IgD-negative memory B cell (primary cell): ENCODE measurements around the gene ZMYND11. TPM values are rescaled to one million over a fixed set of nuclear protein-coding genes. Genes with fewer than 3 reads are reported as not detected.
"Not testable (repeated sequence)": the region's sequence is repeated elsewhere in the genome, so short reads cannot be mapped to it uniquely, and the experiment has no call there.

Experiments used
- H3K27ac Mint-ChIP-seq, 3 donors: one replicate each; pipeline ENCODE4 v1.8.0; 2020 to 2022; ENCODE audit warnings: mild to moderate bottlenecking in 3 of 3, mixed read lengths in 3 of 3, moderate library complexity in 1 of 3
- H3K27me3 Mint-ChIP-seq: one replicate; pipeline ENCODE4 v1.8.0; 2021; ENCODE audit warnings: mixed read lengths
- H3K36me3 Mint-ChIP-seq: one replicate; pipeline ENCODE4 v1.8.0; 2020; ENCODE audit warnings: mild to moderate bottlenecking, mixed read lengths
- H3K4me1 Mint-ChIP-seq, 3 donors: one replicate each; pipeline ENCODE4 v1.8.0; 2020 to 2022; ENCODE audit warnings: mixed read lengths in 3 of 3, mild to moderate bottlenecking in 1 of 3
- H3K4me3 Mint-ChIP-seq, 4 donors: one replicate each; pipeline ENCODE4 v1.8.0; 2020 to 2022; ENCODE audit warnings: mild to moderate bottlenecking in 4 of 4, mixed read lengths in 4 of 4, moderate library complexity in 3 of 4
- H3K9me3 Mint-ChIP-seq, 3 donors: one replicate each; pipeline ENCODE4 v1.8.0; 2020 to 2021; ENCODE audit warnings: mixed read lengths in 3 of 3, mild to moderate bottlenecking in 1 of 3
- polyA plus RNA-seq: library from polyadenylated mRNA; unstranded; fragments of 300-500 nt; fragmentation: Illumina TruSeq; gene quantifications from one replicate; pipeline ENCODE4 v1.2.3, GENCODE V29; 2021

ZMYND11 gene
- polyA plus RNA-seq, 1 donor from 2014 or later, result 26.6 TPM

DNA sequence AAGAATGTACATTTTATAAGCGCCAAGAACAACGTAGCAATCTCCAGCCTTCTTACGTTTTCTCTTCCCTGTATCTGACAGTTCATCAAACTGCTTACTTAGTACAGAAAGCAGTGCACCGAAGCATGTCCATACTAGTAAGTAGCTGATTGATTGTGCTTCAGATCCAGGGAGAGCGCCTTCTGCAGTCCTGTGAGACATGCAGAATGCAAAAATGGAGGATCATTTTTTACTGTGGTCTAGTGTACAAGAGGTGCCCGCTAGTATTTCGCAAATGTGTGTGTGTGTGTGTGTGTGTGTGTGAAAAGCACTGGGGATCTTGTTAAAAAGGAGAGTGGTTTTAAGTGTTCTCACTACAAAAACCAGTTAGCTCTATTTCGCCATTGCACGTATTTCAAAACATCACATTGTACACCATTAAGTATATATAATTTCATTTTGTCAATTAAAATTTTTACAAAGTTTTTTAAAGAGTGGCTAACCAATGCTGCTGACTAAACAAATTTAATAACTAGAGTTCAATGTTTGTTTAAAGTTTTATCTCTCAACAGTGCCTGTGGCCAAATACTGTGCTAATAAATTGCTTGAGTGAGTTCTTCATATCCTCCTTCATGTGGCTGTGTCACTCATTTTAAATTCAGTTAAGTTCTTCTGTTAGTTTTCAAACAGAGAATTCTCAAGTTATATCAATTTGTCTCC, 99.6 kb downstream of the ZMYND11 start:
- Mint-ChIP-seq H3K4me3 (no peak overlapping the region), H3K27ac (no peak overlapping the region), H3K9me3 (no peaks in the 10 kb centered on the region), H3K27me3 (no peaks in the 10 kb centered on the region), H3K4me1 (peaks cover 0 to 2% (median 1%) of the 10 kb centered on the region in 3 donors), H3K36me3 (peaks cover 2% of the 10 kb centered on the region)

DNA sequence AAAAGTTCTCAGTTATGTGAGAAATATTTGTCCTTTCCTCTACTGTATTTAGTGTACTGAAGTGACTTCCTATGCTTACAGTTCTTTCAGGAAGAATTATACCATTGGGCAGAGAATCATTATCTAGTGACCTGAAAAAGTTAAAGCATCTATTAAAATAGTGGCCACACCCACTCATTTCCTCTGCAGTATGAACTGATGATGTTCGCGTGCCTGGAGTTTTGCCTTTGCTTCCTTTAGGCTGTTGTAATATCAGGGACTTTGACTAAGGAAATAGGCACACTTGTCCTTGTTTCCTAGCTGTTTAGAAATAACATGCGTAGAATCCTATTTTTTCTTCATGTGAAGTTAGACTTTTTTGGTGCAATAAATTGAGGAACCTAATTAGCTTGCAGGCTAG, 100.7 kb downstream of the ZMYND11 start:
- Mint-ChIP-seq H3K4me1 (peaks cover 0 to 2% (median 1%) of the 10 kb centered on the region in 3 donors), H3K4me3 (no peak overlapping the region), H3K27me3 (no peaks in the 10 kb centered on the region), H3K9me3 (no peaks in the 10 kb centered on the region), H3K36me3 (peaks cover 2% of the 10 kb centered on the region), H3K27ac (no peak overlapping the region)

DNA sequence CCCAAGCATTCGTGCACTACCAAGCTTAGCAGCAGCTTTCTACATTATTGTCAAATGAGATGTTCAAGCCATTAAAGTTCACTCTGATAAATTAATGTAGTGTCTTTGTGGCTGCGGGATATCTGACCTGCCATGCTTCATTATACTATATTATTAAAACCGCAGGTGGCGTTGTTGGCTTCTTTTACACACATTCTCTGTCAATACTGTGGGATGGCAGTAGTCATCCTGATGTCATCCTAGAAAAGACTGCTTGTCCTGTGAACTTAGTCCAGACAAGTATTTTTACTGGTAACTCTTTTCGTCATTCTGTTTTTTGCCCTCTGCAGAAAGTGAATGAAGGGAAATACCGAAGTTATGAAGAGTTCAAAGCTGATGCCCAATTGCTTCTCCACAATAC, 103.9 kb downstream of the ZMYND11 start:
- no peaks in the 10 kb centered on the region for H3K27me3 Mint-ChIP-seq
- peaks cover 5% of the 10 kb centered on the region for H3K36me3 Mint-ChIP-seq
- H3K4me1 Mint-ChIP-seq, result peaks cover 0 to 2% (median 0%) of the 10 kb centered on the region in 3 donors
- no peak overlapping the region for H3K27ac Mint-ChIP-seq
- no peaks in the 10 kb centered on the region for H3K9me3 Mint-ChIP-seq
- H3K4me3 Mint-ChIP-seq, result no peak overlapping the region

DNA sequence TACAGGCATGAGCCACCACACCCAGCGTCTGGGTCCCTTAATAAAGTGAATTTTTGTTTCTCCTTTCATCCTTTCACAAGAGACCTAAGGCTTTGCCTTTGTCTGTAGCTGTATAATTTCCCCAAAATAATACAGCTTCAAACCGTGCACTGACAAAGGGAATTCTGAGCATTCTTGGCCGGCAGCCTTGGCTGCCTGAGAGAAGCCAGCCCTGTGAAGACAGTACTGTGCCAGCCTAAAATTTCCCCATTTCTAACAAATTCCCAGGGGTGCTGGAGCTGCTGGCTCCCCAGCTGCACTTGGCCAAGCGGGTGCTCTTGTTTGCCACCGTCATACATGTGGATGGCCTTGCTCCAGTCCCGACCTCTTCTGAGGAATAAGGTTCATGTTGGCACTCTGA, 106.2 kb downstream of the ZMYND11 start:
- H3K9me3 Mint-ChIP-seq, result no peaks in the 10 kb centered on the region
- peaks cover 5% of the 10 kb centered on the region for H3K36me3 Mint-ChIP-seq
- no peaks in the 10 kb centered on the region for H3K4me1 Mint-ChIP-seq
- H3K4me3 Mint-ChIP-seq, result no peak overlapping the region
- H3K27ac Mint-ChIP-seq, result peak overlapping the region in 1 of 3 donors; percentile 73
- no peaks in the 10 kb centered on the region for H3K27me3 Mint-ChIP-seq

DNA sequence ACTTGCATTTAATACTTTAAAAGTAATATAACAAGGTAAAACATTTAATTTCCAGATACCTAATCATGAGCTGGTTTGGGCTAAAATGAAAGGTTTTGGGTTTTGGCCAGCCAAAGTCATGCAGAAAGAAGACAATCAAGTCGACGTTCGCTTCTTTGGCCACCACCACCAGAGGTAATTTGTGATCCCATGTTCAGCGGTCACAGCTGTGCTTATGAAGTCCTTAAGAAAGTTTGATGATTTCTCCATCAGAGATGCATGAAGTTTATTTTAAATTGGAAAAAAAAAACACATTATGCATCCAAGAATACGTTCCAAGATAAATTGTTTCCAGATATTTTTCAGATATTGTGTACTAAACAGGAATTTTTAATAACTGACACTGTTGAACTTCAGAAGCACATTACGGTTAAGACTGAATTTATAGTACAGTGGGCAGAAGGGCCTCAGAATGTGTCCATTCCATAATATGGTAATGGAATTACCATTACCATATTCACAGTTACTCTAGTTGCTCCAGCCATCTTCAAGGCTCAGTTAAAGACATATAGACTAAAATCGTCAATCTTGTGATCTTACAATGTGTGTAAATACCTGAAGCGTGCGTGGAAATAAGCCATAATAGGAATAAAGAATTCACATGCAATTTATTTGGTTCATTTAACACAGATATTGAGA, 106.8 kb downstream of the ZMYND11 start:
- Mint-ChIP-seq H3K36me3 (peaks cover 10% of the 10 kb centered on the region), H3K4me3 (no peak overlapping the region), H3K27me3 (no peaks in the 10 kb centered on the region), H3K27ac (no peak overlapping the region), H3K9me3 (no peaks in the 10 kb centered on the region), H3K4me1 (no peaks in the 10 kb centered on the region)

DNA sequence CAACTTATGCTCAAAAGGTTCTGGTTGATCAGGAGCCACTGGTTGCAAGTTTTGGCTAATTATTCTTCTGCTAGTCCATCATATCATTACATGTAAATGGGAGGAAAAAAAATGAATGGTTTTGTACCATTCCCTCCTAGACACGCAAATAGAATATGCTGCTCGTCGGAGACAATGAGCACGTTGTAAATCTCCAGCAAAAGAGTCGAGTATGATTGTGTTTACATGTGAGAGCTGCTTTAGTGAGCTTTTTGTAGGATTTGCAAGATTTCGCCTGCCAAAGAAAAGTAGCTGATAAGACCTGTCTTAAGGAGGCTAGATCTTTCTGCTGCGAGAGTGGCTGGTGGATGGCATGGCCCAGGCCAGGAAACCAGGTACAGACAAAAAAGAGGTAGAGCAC, 109.0 kb downstream of the ZMYND11 start:
- H3K9me3 Mint-ChIP-seq, result no peaks in the 10 kb centered on the region
- peaks cover 0 to 2% (median 0%) of the 10 kb centered on the region in 3 donors for H3K4me1 Mint-ChIP-seq
- no peak overlapping the region for H3K4me3 Mint-ChIP-seq
- no peak overlapping the region for H3K27ac Mint-ChIP-seq
- H3K27me3 Mint-ChIP-seq, result no peaks in the 10 kb centered on the region
- peaks cover 11% of the 10 kb centered on the region for H3K36me3 Mint-ChIP-seq

DNA sequence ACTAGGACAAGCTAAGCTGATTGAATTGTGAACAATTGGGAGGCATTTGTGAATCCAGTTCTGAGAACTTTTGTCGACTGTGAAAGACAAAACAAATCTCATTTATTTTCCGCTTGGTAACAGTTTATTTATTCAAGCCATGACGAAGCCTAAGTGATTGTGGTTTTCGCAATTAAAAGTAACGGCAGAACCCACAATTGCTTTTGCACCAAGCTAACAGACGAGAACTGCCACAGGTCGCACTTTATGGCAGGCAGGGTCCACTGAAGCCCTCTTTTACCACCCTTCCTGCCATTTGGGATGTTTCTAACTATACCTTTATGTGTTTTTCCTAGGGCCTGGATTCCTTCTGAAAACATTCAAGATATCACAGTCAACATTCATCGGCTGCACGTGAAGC, 111.2 kb downstream of the ZMYND11 start:
- peaks cover 0 to 2% (median 0%) of the 10 kb centered on the region in 3 donors for H3K4me1 Mint-ChIP-seq

DNA sequence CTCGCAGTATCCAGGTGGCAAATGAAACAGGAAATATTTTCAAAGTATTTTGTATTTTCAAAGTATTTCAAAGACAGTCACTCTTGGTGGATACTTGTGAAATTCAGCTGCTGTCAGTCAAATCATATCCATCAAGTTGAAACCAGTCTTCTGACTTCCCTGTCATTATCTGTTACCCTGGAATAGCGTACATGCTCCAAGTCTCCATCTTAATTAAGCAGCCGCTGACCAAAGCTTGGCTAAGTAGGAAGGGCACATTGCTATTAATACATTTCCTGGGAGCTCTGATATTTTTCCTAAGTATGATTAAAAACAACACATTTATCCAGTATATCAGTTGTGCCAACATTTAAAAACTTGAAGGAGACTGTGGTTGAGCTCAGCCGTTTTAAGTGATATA, 112.2 kb downstream of the ZMYND11 start:
- Mint-ChIP-seq H3K4me3 (no peak overlapping the region), H3K4me1 (peaks cover 0 to 2% (median 0%) of the 10 kb centered on the region in 3 donors), H3K9me3 (no peaks in the 10 kb centered on the region), H3K36me3 (peaks cover 17% of the 10 kb centered on the region), H3K27ac (no peak overlapping the region), H3K27me3 (no peaks in the 10 kb centered on the region)

More for the DNA sequence above, 111.2 kb downstream of the ZMYND11 start:
- Mint-ChIP-seq H3K9me3 (no peaks in the 10 kb centered on the region), H3K36me3 (peaks cover 17% of the 10 kb centered on the region), H3K27ac (no peak overlapping the region), H3K4me3 (no peak overlapping the region), H3K27me3 (no peaks in the 10 kb centered on the region)

DNA sequence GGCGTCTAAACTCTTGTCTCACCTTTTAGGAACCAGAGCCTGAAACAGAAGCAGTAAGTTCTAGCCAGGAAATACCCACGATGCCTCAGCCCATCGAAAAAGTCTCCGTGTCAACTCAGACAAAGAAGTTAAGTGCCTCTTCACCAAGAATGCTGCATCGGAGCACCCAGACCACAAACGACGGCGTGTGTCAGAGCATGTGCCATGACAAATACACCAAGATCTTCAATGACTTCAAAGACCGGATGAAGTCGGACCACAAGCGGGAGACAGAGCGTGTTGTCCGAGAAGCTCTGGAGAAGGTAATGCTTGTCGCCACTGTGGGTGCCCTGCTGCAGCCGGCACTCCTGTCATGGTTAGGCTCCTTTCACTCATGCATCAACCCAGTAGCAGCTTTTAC, 113.1 kb downstream of the ZMYND11 start:
- no peaks in the 10 kb centered on the region for H3K9me3 Mint-ChIP-seq
- no peaks in the 10 kb centered on the region for H3K27me3 Mint-ChIP-seq
- no peak overlapping the region for H3K4me3 Mint-ChIP-seq
- H3K27ac Mint-ChIP-seq, result peak overlapping the region in 1 of 3 donors; percentile 5
- H3K36me3 Mint-ChIP-seq, result peaks cover 17% of the 10 kb centered on the region
- peaks cover 0 to 2% (median 0%) of the 10 kb centered on the region in 3 donors for H3K4me1 Mint-ChIP-seq

DNA sequence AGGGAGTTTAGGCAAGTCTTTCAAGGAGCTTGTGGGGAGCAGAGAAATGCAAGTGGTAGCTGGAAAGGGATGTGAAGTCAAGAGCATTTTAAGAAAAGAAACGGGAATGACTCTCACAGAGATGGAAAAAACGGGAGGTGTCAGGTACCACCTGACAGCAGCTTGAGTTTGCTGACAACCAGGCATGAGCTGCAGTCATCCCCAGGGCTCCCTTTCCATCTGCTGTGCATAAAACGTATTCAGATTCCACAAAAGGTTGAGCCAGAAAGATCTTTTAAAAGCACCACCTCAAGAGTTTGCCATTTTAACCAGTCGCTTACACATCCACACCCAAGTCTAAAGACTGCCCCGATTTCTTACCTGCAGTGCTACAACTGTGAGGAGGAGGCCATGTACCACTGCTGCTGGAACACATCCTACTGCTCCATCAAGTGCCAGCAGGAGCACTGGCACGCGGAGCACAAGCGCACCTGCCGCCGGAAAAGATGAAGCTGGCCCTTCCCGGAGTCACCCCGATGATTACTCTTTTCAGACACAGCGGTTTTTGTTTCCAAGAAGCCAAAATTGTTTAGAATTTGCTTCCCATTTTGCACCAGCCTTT, 116.8 kb downstream of the ZMYND11 start:
- Mint-ChIP-seq H3K9me3 (no peaks in the 10 kb centered on the region), H3K4me1 (peaks cover 0 to 2% (median 0%) of the 10 kb centered on the region in 3 donors)

DNA sequence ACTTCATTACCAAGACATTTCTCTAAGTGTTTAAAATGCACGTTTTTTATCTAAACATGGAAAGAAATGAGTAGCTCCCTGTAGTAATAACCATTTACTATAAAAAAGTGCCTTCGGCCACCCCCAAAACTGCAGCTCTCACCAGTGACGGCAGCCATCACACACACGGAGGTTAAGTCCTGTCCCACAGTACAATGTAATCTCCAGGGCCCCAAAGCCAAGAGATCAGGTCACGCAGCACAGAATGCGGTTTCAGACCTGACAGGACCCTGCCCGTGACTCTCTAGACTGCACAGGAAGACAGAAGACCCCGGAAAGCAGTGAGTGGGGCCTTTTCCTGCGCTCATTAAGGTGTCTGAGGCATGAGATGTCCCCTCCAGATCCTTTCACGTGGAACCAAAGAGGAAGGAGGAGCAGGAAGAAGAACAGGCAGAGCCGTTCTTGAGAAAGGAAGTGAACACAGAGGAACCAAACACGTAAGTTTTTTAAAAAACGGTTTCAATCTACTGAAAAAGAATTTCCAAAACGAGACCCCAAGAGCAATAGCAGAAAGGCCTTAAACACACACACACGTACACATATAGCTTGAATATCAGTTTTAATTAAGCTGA, 125.7 kb downstream of the ZMYND11 start:
- H3K27ac Mint-ChIP-seq, result peak overlapping the region; percentile 13 to 93 (median 69)
- H3K4me3 Mint-ChIP-seq, result peak overlapping the region; percentile 48 to 92 (median 71)
- H3K36me3 Mint-ChIP-seq, result peaks cover 1% of the 10 kb centered on the region
- H3K9me3 Mint-ChIP-seq, result peaks cover 0 to 2% (median 0%) of the 10 kb centered on the region in 3 donors
- peaks cover 2% of the 10 kb centered on the region for H3K27me3 Mint-ChIP-seq
- H3K4me1 Mint-ChIP-seq, result peaks cover 8 to 12% (median 11%) of the 10 kb centered on the region in 3 donors

More for the DNA sequence above, 116.8 kb downstream of the ZMYND11 start:
- H3K27ac Mint-ChIP-seq, result no peak overlapping the region
- H3K4me3 Mint-ChIP-seq, result no peak overlapping the region
- H3K36me3 Mint-ChIP-seq, result peaks cover 12% of the 10 kb centered on the region
- H3K27me3 Mint-ChIP-seq, result no peaks in the 10 kb centered on the region

DNA sequence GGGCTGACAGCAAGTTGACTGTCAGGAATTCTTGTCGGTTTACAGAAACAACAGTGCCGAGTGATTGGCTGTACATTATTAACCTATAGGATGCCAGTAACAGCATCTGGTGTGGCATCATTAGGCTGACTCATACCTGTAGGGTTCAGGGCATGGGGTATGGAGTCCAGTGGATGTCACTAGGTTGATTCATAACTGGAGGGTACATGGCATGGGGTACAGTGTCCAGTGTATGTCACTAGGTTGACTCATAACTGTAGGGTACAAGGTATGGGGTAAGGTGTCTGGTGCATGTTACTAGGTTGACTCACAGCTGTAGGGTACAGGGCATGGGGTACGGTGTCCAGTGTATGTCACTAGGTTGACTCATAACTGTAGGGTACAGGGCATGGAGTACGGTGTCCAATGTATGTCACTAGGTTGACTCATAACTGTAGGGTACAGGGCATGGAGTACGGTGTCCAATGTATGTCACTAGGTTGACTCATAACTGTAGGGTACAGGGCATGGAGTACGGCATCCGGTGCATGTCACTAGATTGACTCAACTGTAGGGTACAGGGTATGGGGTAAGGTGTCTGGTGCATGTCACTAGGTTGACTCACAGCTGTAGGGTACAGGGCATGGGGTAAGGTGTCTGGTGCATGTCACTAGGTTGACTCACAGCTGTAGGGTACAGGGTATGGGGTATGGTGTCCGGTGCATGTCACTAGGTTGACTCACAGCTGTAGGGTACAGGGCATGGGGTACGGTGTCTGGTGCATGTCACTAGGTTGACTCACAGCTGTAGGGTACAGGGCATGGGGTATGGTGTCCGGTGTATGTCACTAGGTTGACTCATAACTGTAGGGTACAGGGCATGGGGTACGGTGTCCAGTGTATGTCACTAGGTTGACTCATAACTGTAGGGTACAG, 129.2 kb downstream of the ZMYND11 start:
- Mint-ChIP-seq H3K4me3 (peak overlapping the region in 1 of 4 donors; percentile 33), H3K4me1 (peaks cover 10 to 14% (median 11%) of the 10 kb centered on the region in 3 donors)
- H3K27me3 Mint-ChIP-seq, H3K27ac Mint-ChIP-seq, H3K36me3 Mint-ChIP-seq, H3K9me3 Mint-ChIP-seq: not testable (repeated sequence)

DNA sequence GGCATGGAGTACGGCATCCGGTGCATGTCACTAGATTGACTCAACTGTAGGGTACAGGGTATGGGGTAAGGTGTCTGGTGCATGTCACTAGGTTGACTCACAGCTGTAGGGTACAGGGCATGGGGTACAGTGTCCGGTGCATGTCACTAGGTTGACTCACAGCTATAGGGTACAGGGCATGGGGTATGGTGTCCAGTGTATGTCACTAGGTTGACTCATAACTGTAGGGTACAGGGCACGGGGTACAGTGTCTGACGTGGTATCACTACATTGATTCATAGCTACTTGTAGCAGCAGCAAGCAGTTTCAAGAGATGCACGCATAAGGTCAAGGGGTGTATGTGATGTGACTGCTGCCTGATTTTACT, 129.8 kb downstream of the ZMYND11 start:
- peaks cover 8 to 14% (median 8%) of the 10 kb centered on the region in 3 donors for H3K4me1 Mint-ChIP-seq
- H3K4me3 Mint-ChIP-seq, H3K9me3 Mint-ChIP-seq, H3K27me3 Mint-ChIP-seq, H3K36me3 Mint-ChIP-seq, H3K27ac Mint-ChIP-seq: not testable (repeated sequence)

DNA sequence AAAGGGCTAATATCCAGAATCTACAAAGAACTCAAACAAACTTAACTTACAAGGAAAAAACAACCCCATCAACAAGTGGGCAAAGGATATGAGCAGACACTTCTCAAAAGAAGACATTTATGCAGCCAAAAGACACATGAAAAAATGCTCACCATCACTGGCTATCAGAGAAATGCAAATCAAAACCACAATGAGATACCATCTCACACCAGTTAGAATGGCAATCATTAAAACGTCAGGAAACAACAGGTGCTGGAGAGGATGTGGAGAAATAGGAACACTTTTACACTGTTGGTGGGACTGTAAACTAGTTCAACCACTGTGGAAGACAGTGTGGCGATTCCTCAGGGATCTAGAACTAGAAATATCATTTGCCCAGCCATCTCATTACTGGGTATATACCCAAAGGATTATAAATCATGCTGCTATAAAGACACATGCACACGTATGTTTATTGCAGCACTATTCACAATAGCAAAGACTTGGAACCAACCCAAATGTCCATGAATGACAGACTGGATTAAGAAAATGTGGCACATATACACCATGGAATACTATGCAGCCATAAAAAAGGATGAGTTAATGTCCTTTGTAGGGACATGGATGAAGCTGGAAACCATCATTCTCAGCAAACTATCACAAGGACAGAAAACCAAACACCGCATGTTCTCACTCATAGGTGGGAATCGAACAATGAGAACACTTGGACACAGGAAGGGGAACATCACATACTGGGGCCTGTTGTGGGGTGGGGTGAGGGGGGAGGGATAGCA, 130.7 kb downstream of the ZMYND11 start:
- H3K27ac Mint-ChIP-seq, result peak overlapping the region in 1 of 3 donors; percentile 46
- not testable (repeated sequence) for H3K27me3 Mint-ChIP-seq, H3K9me3 Mint-ChIP-seq, H3K4me1 Mint-ChIP-seq, H3K36me3 Mint-ChIP-seq, H3K4me3 Mint-ChIP-seq
